HG03378 (cell line): ENCODE data around the gene NYNRIN.
A peak's percentile ranks its signal among the peaks of the same experiment; 100 is the strongest.

Experiments used
- ATAC-seq: cut with Tn5 transposase; IDR thresholded peaks from one replicate; pipeline ENCODE4 v1.9.1; 2021; ENCODE audit warnings: mild to moderate bottlenecking, moderate library complexity; ENCODE audit not compliant: unreplicated experiment

The NYNRIN gene

GRCh38 chr14:24390701-24391468 is 7.9 kb upstream of the NYNRIN start:
- ATAC-seq = no peak

- no peak for ATAC-seq
Measured at GRCh38 chr14:24392325-24393091, 6.3 kb upstream of the NYNRIN start.

- ATAC-seq = no peak
Measured at GRCh38 chr14:24394275-24394674, 4.5 kb upstream of the NYNRIN start.

GRCh38 chr14:24395609-24396582 is 2.9 kb upstream of the NYNRIN start:
- ATAC-seq = no peak

GRCh38 chr14:24397639-24398292 is 1.0 kb upstream of the NYNRIN start:
- ATAC-seq = no peak

GRCh38 chr14:24398293-24398652 is 530 bp upstream of the NYNRIN start:
- no peak for ATAC-seq

- no peak for ATAC-seq
Measured at GRCh38 chr14:24399447-24399822, 632 bp downstream of the NYNRIN start.

- no peak for ATAC-seq
Measured at GRCh38 chr14:24399999-24400718, 1.4 kb downstream of the NYNRIN start.

- no peak for ATAC-seq
Measured at GRCh38 chr14:24401810-24402702, 3.3 kb downstream of the NYNRIN start.

- ATAC-seq = no peak
Measured at GRCh38 chr14:24403294-24403998, 4.6 kb downstream of the NYNRIN start.

GRCh38 chr14:24404814-24405213 is 6.0 kb downstream of the NYNRIN start:
- no peak for ATAC-seq

- ATAC-seq = no peak
Measured at GRCh38 chr14:24406416-24406815, 7.6 kb downstream of the NYNRIN start.

GRCh38 chr14:24407608-24408325 is 9.0 kb downstream of the NYNRIN start:
- ATAC-seq = no peak

- no peak for ATAC-seq
Measured at GRCh38 chr14:24408764-24409163, 10.0 kb downstream of the NYNRIN start.

GRCh38 chr14:24409192-24409591 is 10.4 kb downstream of the NYNRIN start:
- ATAC-seq = no peak

GRCh38 chr14:24409956-24410355 is 11.2 kb downstream of the NYNRIN start:
- ATAC-seq = no peak

- ATAC-seq = peak; percentile 65
Measured at GRCh38 chr14:24411443-24412389, 12.9 kb downstream of the NYNRIN start.
